Activated CD4-positive, alpha-beta T cell treated with anti-CD3 and anti-CD28 coated beads, Interleukin-2, amount 10 ng/mL, durations not matched to agents 7 days and 5 days (primary cell): ENCODE measurements around the gene PTPRO. TPM values are rescaled to one million over a fixed set of nuclear protein-coding genes. Genes with fewer than 3 reads are reported as not detected.
A peak's percentile ranks its signal among the peaks of the same experiment; 100 is the strongest.

Experiments
- CTCF ChIA-PET: fragments of 350-600 bp; sonication (Branson Sonifier 250); formaldehyde crosslinking; loops from one replicate; lab custom pipeline; 2021; ENCODE audit warnings: antibody characterized with exemption; lab: Charles Lee
- POLR2A ChIA-PET: fragments of 350-600 bp; sonication (Branson Sonifier 250); formaldehyde crosslinking; loops from one replicate; lab custom pipeline; 2021; ENCODE audit warnings: antibody characterized with exemption; lab: Charles Lee
- DNase-seq: peaks from one replicate; pipeline ENCODE4 v3.0.0-alpha.2; 2020
- H3K27ac Mint-ChIP-seq: one replicate; pipeline ENCODE4 v1.8.0; 2021; ENCODE audit warnings: mild to moderate bottlenecking, moderate library complexity, mixed read lengths
- H3K27me3 Mint-ChIP-seq: one replicate; pipeline ENCODE4 v1.8.0; 2021; ENCODE audit warnings: mixed read lengths
- H3K36me3 Mint-ChIP-seq: one replicate; pipeline ENCODE4 v1.8.0; 2021; ENCODE audit warnings: low read depth, mixed read lengths
- H3K4me1 Mint-ChIP-seq: one replicate; pipeline ENCODE4 v1.8.0; 2021; ENCODE audit warnings: mixed read lengths
- H3K4me3 Mint-ChIP-seq: one replicate; pipeline ENCODE4 v1.8.0; 2021; ENCODE audit warnings: mild to moderate bottlenecking, moderate library complexity, mixed read lengths
- H3K9me3 Mint-ChIP-seq: one replicate; pipeline ENCODE4 v1.8.0; 2021; ENCODE audit warnings: mixed read lengths
- total RNA-seq, 2 experiments: library from RNA; stranded (reverse); gene quantifications; one replicate each; pipeline ENCODE4 v1.2.3, GENCODE V29; 2021

PTPRO gene
- total RNA-seq, 2 experiments from 2014 or later: 7.7 to 10.2 TPM

DNA sequence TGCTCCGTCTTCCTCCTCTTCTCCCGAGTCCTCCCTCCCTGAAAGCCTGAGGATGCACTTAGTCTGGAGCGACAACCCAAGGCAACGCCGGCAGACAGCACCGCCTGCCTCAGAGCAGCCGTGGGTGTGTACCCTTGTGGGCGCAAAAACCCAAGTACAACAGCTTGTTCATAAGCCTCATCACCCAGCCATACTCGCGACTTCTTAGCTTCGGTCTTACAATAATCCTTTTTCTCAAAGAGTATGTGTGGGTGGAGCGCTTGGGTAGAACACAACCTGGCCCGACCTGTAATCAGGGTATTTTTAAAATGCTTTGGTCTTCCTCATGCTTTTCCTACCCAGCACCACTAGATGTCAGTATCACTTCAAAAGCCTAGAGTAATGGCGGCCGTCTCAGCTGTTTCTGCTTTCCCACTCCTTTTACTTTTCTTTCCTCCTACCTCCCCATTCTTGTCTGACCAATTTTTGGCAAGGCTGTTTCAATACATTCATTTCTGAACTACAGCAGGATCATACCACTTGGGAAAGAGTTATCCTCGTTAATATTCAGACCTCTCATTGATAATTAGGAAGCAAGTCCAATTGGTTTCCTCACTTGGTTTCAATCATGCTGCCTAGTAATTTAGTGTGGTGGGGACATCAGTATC is 268.0 kb downstream of the PTPRO start:
- DNase-seq: peak; percentile 68
- CTCF ChIA-PET: interaction anchor here (0.6 to 2.6 kb wide), 11 partner anchors 20 to 867 kb away, joined by 3 to 13 read pairs (median 4); partner anchors contain the start of gene EPS8
- Mint-ChIP-seq H3K27me3 (no peaks in the 10 kb centered on the region), H3K27ac (peak overlapping the region; percentile 3), H3K4me1 (peaks cover 12% of the 10 kb centered on the region), H3K4me3 (peak overlapping the region; percentile 44), H3K9me3 (no peaks in the 10 kb centered on the region), H3K36me3 (peaks cover 11% of the 10 kb centered on the region)
- POLR2A ChIA-PET: no interaction called here

DNA sequence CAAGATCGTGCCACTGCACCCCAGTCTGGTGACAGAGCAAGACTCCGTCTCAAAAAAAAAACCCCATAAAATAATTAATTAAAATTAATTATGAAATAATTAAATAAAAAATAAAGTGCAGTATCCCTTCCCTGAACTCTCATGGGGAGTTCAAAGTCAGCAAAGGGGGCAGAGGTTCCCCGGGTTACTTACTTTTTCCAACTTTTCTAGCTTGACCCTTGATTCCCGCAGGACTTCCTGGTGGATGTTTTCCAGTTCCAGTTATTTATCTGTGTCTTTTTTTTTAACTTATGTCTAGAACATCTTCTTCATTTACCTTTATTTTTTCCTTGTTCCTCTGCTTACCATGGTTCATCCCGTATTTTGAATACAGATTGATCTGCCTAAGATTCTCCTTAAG is 269.5 kb downstream of the PTPRO start:
- DNase-seq: no peak
- CTCF ChIA-PET: interaction anchor here (1.2 to 2.6 kb wide), 4 partner anchors 115 to 307 kb away, joined by 3 to 10 read pairs (median 7); partner anchors contain the start of gene EPS8
- Mint-ChIP-seq H3K9me3 (no peaks in the 10 kb centered on the region), H3K4me1 (peaks cover 12% of the 10 kb centered on the region), H3K27me3 (no peaks in the 10 kb centered on the region), H3K27ac (no peak overlapping the region), H3K4me3 (no peak overlapping the region), H3K36me3 (peaks cover 15% of the 10 kb centered on the region)
- POLR2A ChIA-PET: no interaction called here

DNA sequence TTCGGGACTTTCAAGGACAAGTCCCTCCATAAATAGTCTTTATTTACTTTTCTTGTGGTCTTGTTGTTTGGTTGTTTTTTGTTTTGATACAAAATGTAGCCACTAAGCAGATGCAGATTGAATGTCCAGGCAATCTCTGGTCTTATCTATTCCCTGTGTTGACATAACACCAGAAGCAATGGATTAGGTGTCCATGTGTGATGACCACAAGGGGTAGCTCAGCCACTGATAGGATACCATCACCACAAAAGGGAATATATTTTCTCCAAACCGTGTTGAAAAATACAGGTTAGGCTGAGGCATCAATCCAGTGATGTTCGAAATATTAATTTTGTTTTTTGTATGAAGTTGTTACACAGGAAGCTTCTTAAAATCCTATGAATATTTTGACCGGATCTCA is 270.6 kb downstream of the PTPRO start:
- H3K27ac Mint-ChIP-seq: no peak overlapping the region
- no peak for DNase-seq
- ChIA-PET CTCF (interaction anchor here (1.4 kb wide), 1 partner anchor 60 kb away, joined by 3 read pairs; no protein-coding TSS in a partner anchor), POLR2A (no interaction called here)
- H3K4me1 Mint-ChIP-seq: peaks cover 12% of the 10 kb centered on the region
- H3K9me3 Mint-ChIP-seq: no peaks in the 10 kb centered on the region
- no peak overlapping the region for H3K4me3 Mint-ChIP-seq
- no peaks in the 10 kb centered on the region for H3K27me3 Mint-ChIP-seq
- H3K36me3 Mint-ChIP-seq: peaks cover 11% of the 10 kb centered on the region

DNA sequence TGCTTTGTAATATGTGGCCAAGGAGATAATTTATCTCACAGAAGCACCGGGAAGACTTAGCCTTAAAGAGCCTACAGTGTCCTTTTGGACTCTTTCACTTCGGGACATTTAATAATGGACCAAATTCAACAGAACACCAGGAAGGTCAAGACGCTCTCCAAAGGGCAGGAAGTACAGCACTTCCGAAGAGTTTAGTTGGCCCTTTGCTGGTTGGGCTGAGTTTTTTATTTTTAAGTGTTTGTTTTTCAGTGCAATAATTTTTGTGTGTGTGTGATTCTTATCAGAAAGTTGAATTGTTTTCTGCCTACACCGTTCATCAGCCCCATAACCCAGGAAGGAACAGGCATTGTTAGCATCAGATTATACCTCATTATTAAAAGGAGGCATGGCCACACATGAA is 273.9 kb downstream of the PTPRO start:
- Mint-ChIP-seq H3K27ac (no peak overlapping the region), H3K4me1 (no peaks in the 10 kb centered on the region), H3K4me3 (no peak overlapping the region), H3K9me3 (no peaks in the 10 kb centered on the region), H3K27me3 (no peaks in the 10 kb centered on the region), H3K36me3 (peaks cover 7% of the 10 kb centered on the region)
- CTCF ChIA-PET: interaction anchor here (1.0 kb wide), 1 partner anchor 12 kb away, joined by 3 read pairs; no protein-coding TSS in a partner anchor
- DNase-seq: no peak
- POLR2A ChIA-PET: no interaction called here

DNA sequence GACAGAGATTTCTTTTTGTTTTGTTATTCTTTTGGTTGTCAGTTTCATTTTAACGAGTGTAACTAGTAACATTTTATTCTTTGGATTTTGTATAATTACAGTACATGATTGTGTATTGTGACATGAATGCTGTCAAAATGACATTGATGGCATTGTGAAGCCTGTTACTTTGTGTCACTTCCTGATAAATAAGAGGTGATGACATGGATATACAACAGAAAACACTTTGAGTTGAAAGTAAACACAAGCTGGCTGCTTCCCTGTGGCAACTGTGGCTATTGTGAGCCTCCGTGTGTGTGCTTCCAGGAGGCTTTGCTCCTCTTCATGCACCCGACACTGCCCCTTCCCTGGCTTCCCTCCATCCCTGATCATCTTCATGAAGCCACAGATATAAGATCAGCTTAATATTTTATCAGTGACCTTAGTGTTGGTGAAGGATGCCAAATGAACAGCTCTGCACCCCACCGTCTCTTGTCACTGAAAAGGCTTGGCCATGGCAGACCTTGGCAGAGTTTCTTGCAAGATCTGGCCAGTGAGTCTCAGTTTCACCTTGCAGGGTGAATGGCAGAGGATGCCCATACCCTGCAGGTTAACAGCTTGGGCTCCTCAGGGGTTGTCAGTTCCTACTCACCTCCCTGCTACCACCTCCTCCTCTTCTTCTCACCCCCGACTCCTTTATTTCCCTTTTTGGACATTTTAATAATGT is 275.0 kb downstream of the PTPRO start:
- DNase-seq: no peak
- H3K27me3 Mint-ChIP-seq: no peaks in the 10 kb centered on the region
- peaks cover 5% of the 10 kb centered on the region for H3K36me3 Mint-ChIP-seq
- no peak overlapping the region for H3K27ac Mint-ChIP-seq
- CTCF ChIA-PET: interaction anchor here (1.0 kb wide), 2 partner anchors 13 to 74 kb away, joined by 3 read pairs; no protein-coding TSS in a partner anchor
- H3K4me1 Mint-ChIP-seq: no peaks in the 10 kb centered on the region
- no peak overlapping the region for H3K4me3 Mint-ChIP-seq
- H3K9me3 Mint-ChIP-seq: no peaks in the 10 kb centered on the region
- POLR2A ChIA-PET: no interaction called here

DNA sequence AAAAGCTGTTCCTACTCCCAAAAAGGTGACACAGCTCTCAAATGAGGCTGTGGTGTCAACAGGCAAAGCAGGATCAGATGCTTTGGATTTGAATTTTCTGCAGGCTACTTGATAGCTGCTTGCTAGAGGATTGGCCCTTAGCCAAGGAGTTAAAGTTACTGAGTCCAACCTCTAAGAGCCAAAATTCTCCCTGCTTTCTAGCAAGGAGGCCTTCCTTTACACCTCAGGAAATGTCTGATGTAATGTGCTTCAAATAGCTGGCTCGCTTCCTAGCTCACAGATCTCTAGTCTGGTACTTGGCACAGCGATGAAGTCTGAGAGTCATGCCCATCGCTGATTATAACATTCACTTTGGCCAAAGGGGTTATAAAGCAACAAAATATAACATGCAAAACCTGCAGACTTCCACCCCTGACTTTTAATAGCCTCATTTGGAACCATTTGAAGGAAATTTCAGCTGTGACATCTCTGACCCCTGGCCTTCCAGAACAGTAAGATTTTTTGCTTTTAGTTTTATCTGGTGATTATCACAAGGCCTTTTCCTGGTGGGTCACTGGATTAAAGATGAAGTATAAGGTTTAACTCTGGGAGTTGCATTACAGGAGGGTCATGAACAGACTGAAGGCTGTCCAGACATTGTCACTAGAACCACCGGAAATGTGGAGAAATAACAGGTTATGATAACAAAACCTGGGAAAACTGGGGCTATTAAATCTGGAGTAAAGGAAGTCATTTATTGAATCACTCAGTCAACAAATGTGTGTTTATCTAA is 277.1 kb downstream of the PTPRO start:
- DNase-seq: no peak
- Mint-ChIP-seq H3K36me3 (peaks cover 3% of the 10 kb centered on the region), H3K4me3 (no peak overlapping the region), H3K4me1 (no peaks in the 10 kb centered on the region), H3K9me3 (no peaks in the 10 kb centered on the region), H3K27ac (no peak overlapping the region), H3K27me3 (no peaks in the 10 kb centered on the region)
- ChIA-PET POLR2A (no interaction called here), CTCF (no interaction called here)

DNA sequence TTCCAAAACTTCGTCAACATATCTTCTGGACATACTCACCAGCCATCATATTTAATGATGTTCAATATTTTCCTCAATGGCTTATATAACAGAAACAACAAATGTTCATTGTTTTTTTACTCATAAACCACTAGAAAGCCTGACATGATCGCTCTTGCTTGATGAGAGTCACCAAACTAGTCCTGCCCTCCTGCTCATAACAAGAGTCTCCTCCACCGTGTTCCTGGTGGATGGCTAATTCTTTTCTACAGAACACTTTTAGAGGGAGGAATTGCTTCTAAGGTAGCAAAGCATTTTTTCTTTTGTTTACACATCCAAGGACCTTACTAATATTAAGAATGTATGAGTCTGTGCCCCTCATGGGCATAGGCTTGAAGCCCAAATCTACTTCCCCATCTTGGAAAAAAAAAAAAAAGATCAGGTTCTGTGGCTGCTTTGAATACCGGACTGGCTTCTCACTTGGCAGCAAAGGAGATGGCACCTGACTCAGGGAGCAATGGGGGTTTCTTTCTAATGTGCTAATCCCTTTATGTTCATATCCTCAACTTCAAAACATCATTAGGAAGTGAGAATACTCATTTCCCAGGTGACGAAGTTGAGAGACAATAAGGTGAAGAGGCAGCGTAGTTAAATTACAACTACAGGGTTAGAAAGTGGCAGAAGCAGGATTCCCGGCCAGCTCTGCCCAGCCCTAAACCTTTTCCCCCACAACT is 278.1 kb downstream of the PTPRO start:
- Mint-ChIP-seq H3K27me3 (no peaks in the 10 kb centered on the region), H3K9me3 (no peaks in the 10 kb centered on the region), H3K36me3 (peaks cover 3% of the 10 kb centered on the region), H3K4me3 (no peak overlapping the region), H3K27ac (no peak overlapping the region), H3K4me1 (no peaks in the 10 kb centered on the region)
- DNase-seq: no peak
- ChIA-PET CTCF (no interaction called here), POLR2A (interaction anchor here (0.5 kb wide), 1 partner anchor 14 kb away, joined by 4 read pairs; no protein-coding TSS in a partner anchor)

DNA sequence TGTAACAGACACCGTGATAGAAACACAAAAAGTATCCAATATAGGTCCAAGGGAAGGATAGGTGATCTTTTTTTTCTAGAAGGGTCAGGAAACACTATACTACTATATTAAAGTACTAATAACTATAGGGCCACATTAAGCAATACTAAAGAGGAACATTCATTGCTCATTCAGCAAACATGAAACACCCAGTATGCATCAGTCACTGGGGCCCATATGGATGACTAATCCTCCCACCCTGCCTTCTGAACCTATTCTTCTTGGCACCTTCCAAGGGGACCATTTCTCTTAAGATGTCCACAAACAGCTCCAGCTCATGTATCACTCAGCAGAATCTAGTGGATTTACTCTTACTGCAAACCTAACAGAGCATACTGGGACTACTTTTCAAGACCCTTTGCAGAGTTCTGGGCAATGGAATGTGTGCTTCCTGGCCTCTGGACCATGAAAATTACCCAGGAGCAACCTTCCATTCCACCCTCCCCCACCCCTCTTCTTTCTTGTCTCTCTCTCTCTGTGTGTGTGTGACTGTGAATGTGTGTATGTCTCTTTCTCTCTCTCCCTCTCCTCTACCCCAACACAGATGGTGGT is 279.0 kb downstream of the PTPRO start:
- DNase-seq: no peak
- H3K4me1 Mint-ChIP-seq: no peaks in the 10 kb centered on the region
- no peaks in the 10 kb centered on the region for H3K9me3 Mint-ChIP-seq
- no peak overlapping the region for H3K27ac Mint-ChIP-seq
- H3K36me3 Mint-ChIP-seq: no peaks in the 10 kb centered on the region
- no peak overlapping the region for H3K4me3 Mint-ChIP-seq
- ChIA-PET POLR2A (interaction anchor here (0.5 kb wide), 1 partner anchor 15 kb away, joined by 4 read pairs; no protein-coding TSS in a partner anchor), CTCF (no interaction called here)
- no peaks in the 10 kb centered on the region for H3K27me3 Mint-ChIP-seq

DNA sequence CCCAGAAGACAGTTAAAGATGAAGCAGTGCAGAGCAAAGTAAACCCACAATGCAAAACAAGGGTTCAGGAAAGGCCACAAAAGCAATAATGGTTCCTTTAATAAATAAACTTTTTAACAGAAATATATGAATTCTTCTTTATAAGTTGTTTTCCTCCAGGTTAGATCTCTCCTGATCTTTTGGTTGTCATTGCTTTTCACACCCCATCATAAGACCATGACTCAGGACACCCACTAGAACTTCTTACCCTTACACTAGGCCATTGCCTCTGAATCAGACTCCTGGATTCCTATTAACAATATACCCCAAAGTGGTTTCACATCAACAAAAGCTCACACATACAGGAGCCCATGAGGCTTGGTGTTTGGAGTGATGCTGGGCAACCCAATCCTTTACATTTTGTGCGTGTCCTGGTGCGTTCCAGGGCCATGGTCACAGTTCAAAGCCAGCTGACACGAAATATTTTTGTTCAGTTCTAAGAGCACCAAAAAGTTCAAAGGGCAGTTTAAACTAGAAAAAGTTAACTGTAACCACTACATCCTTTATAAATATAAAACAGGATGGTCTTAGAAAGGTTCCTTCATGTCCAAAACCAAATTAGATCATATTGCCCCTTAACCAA is 279.9 kb downstream of the PTPRO start:
- POLR2A ChIA-PET: no interaction called here
- Mint-ChIP-seq H3K9me3 (no peaks in the 10 kb centered on the region), H3K27me3 (peaks cover 2% of the 10 kb centered on the region), H3K4me1 (no peaks in the 10 kb centered on the region), H3K36me3 (no peaks in the 10 kb centered on the region), H3K27ac (no peak overlapping the region), H3K4me3 (no peak overlapping the region)
- CTCF ChIA-PET: no interaction called here
- no peak for DNase-seq

DNA sequence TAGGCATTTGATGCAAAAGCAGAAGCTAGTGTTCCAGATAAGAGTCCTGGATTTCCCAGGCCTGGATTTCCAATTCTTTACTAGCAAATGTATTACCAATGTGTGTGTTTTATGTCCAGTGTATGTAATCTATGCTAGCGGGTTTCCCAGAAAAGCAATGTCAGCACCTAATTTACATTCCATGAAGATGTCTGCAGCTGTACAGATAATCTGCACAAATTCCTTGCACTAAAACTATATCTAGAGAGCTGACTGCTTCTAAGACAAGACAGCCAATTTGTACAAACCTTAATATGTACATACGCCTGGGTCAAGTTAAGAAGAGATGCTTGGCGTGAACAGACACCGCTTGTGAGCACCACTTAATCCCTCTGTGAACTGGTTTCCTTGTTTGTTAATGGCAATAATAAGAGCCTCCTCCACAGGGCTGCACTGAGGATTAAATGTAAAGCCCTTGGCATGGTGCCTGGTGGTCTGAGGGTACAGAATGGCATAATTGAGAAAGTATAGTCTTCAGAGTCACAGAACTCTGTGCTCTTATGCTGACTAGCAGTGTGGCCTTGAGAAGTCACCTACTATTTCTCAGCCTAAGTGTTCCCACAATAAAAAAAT is 281.3 kb downstream of the PTPRO start:
- CTCF ChIA-PET: no interaction called here
- H3K4me1 Mint-ChIP-seq: no peaks in the 10 kb centered on the region
- peaks cover 2% of the 10 kb centered on the region for H3K27me3 Mint-ChIP-seq
- DNase-seq: no peak
- no peak overlapping the region for H3K4me3 Mint-ChIP-seq
- POLR2A ChIA-PET: no interaction called here
- H3K36me3 Mint-ChIP-seq: no peaks in the 10 kb centered on the region
- H3K9me3 Mint-ChIP-seq: no peaks in the 10 kb centered on the region
- no peak overlapping the region for H3K27ac Mint-ChIP-seq

DNA sequence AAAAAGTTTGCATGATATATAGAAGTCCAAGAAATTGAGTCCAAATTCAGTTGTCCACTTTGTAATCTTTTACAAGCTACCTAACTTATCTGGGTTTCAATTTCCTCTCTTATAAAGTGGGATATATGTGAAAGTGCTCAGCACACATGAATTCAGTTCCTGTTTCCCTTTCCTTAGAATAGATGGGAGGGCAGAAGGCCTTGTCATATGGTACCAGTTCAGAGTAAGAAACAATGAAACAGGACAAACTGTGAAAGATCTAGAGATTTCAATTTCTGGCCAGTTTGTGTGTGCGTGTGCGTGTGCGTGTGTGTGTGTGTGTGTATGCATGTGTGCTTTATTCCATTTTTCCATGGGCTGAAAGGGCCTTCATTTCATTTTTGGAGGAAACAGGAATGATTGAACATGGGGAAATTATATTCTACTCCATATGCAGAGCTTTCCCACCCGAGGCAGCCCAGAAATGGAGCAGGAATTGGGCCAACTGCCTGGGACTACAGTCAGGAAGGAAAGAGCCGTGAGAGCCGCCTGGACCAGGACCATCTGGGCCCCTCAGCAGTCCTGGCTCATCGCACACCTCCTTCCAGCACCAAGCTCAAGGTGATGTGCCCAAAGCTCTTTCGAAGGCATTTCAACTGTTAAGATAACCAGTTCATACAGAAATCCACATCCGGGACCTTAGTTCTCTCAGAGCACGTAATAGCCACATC is 283.7 kb downstream of the PTPRO start:
- H3K4me3 Mint-ChIP-seq: no peak overlapping the region
- H3K27me3 Mint-ChIP-seq: peaks cover 15% of the 10 kb centered on the region
- no peaks in the 10 kb centered on the region for H3K36me3 Mint-ChIP-seq
- DNase-seq: no peak
- CTCF ChIA-PET: interaction anchor here (1.5 kb wide), 1 partner anchor 21 kb away, joined by 3 read pairs; no protein-coding TSS in a partner anchor
- H3K9me3 Mint-ChIP-seq: no peaks in the 10 kb centered on the region
- no peak overlapping the region for H3K27ac Mint-ChIP-seq
- no peaks in the 10 kb centered on the region for H3K4me1 Mint-ChIP-seq
- POLR2A ChIA-PET: no interaction called here
